Astrocyte (in vitro differentiated cells and primary cell): ENCODE data around the gene COX19. TPM values are rescaled to one million over a fixed set of nuclear protein-coding genes. Genes with fewer than 3 reads are reported as not detected.

Source experiments
- DNase-seq: peaks from one replicate; pipeline ENCODE4 v3.0.0-alpha.2; 2010; ENCODE audit warnings: low read depth
- FAIRE-seq: peaks from 2 replicates; lab custom pipeline; 2011; peaks lifted over from hg19 to GRCh38; lab: Jason Lieb, UNC
- H2AFZ ChIP-seq: 2 replicates; pipeline ENCODE4 v1.6.0; 2012; ENCODE audit warnings: low read depth, low read length, inconsistent platforms
- H3K27ac ChIP-seq: 2 replicates; pipeline ENCODE4 v1.5.1; 2011; ENCODE audit warnings: low read depth, low read length, inconsistent platforms
- H3K27me3 ChIP-seq: 2 replicates; pipeline ENCODE4 v1.6.0; 2011; ENCODE audit warnings: low read length, inconsistent platforms; ENCODE audit not compliant: insufficient read depth
- H3K36me3 ChIP-seq: 2 replicates; pipeline ENCODE4 v1.5.1; 2011; ENCODE audit warnings: low read length, inconsistent platforms; ENCODE audit not compliant: insufficient read depth
- H3K4me1 ChIP-seq: 2 replicates; pipeline ENCODE4 v1.5.1; 2011; ENCODE audit warnings: low read length, inconsistent platforms; ENCODE audit not compliant: insufficient read depth
- H3K4me2 ChIP-seq: 2 replicates; pipeline ENCODE4 v1.6.0; 2012; ENCODE audit warnings: low read length, inconsistent platforms
- H3K4me3 ChIP-seq: 2 replicates; pipeline ENCODE4 v1.5.1; 2011; ENCODE audit warnings: low read depth, mild to moderate bottlenecking, low read length, inconsistent platforms; ENCODE audit not compliant: insufficient read depth
- H3K79me2 ChIP-seq: 2 replicates; pipeline ENCODE4 v1.6.0; 2012; ENCODE audit warnings: mild to moderate bottlenecking, low read length, inconsistent platforms; ENCODE audit not compliant: insufficient read depth
- H3K9ac ChIP-seq: 2 replicates; pipeline ENCODE4 v1.6.0; 2012; ENCODE audit warnings: mild to moderate bottlenecking, low read length, inconsistent platforms
- H3K9me3 ChIP-seq: 2 replicates; pipeline ENCODE4 v1.5.1; 2012; ENCODE audit warnings: low read depth, mild to moderate bottlenecking, low read length, inconsistent platforms; ENCODE audit not compliant: insufficient read depth
- H4K20me1 ChIP-seq: 2 replicates; pipeline ENCODE4 v1.6.0; 2012; ENCODE audit warnings: low read length, inconsistent platforms; ENCODE audit not compliant: insufficient read depth
- H3K27ac Mint-ChIP-seq: one replicate; pipeline ENCODE4 v1.8.0; 2021; ENCODE audit warnings: mild to moderate bottlenecking, mixed read lengths; ENCODE audit not compliant: unreplicated experiment
- H3K27me3 Mint-ChIP-seq: one replicate; pipeline ENCODE4 v1.8.0; 2021; ENCODE audit warnings: low read depth, mixed read lengths; ENCODE audit not compliant: unreplicated experiment
- H3K36me3 Mint-ChIP-seq: one replicate; pipeline ENCODE4 v1.8.0; 2021; ENCODE audit warnings: low read depth, mixed read lengths; ENCODE audit not compliant: unreplicated experiment
- H3K4me1 Mint-ChIP-seq: one replicate; pipeline ENCODE4 v1.8.0; 2021; ENCODE audit warnings: low read depth, mixed read lengths; ENCODE audit not compliant: unreplicated experiment
- H3K4me3 Mint-ChIP-seq: one replicate; pipeline ENCODE4 v1.8.0; 2021; ENCODE audit warnings: mild to moderate bottlenecking, moderate library complexity, mixed read lengths; ENCODE audit not compliant: unreplicated experiment
- H3K9me3 Mint-ChIP-seq: one replicate; pipeline ENCODE4 v1.8.0; 2021; ENCODE audit warnings: mild to moderate bottlenecking, mixed read lengths; ENCODE audit not compliant: unreplicated experiment
- EZH2 ChIP-seq: IDR thresholded peaks from 2 replicates; pipeline ENCODE4 v1.6.1; 2012; ENCODE audit warnings: mild to moderate bottlenecking, low read length, inconsistent platforms; ENCODE audit not compliant: insufficient read depth
- total RNA-seq: library from RNA; stranded (reverse); gene quantifications from 2 replicates; pipeline ENCODE4 v1.2.1, GENCODE V29; 2021
- TF ChIP-seq, protein P1 (sequence below): IDR thresholded peaks from 2 replicates; pipeline ENCODE4 v1.5.1; 2011; ENCODE audit warnings: low read depth, mild to moderate bottlenecking, inconsistent platforms, low read length, moderate library complexity; ENCODE audit not compliant: insufficient read depth

Gene COX19
- total RNA-seq, 1 donor from 2014 or later = 13.4 TPM

GRCh38 chr7:975702-976473 lies 539 bp upstream of the COX19 start:
- Histone ChIP-seq H3K9me3 (no peaks in the 10 kb centered on the region), H3K36me3 (peaks cover 15% of the 10 kb centered on the region), H3K27me3 (no peaks in the 10 kb centered on the region), H3K9ac (peak overlapping the region; percentile 66), H3K4me1 (peaks cover 8% of the 10 kb centered on the region), H3K27ac (no peak overlapping the region), H2AFZ (peak overlapping the region; percentile 87), H3K79me2 (peaks cover 43% of the 10 kb centered on the region), H4K20me1 (peaks cover 34% of the 10 kb centered on the region), H3K4me2 (peak overlapping the region; percentile 91), H3K4me3 (peak overlapping the region; percentile 51)
- peaks cover 8% of the 10 kb centered on the region for H3K4me1 Mint-ChIP-seq
- DNase-seq (no peak), FAIRE-seq (no peak)
- H3K27me3 Mint-ChIP-seq = no peaks in the 10 kb centered on the region
- H3K27ac Mint-ChIP-seq = no peak overlapping the region
- H3K36me3 Mint-ChIP-seq = peaks cover 2% of the 10 kb centered on the region
- no peaks in the 10 kb centered on the region for H3K9me3 Mint-ChIP-seq
- peak overlapping the region; percentile 70 for H3K4me3 Mint-ChIP-seq
- TF ChIP-seq, protein P1, sequence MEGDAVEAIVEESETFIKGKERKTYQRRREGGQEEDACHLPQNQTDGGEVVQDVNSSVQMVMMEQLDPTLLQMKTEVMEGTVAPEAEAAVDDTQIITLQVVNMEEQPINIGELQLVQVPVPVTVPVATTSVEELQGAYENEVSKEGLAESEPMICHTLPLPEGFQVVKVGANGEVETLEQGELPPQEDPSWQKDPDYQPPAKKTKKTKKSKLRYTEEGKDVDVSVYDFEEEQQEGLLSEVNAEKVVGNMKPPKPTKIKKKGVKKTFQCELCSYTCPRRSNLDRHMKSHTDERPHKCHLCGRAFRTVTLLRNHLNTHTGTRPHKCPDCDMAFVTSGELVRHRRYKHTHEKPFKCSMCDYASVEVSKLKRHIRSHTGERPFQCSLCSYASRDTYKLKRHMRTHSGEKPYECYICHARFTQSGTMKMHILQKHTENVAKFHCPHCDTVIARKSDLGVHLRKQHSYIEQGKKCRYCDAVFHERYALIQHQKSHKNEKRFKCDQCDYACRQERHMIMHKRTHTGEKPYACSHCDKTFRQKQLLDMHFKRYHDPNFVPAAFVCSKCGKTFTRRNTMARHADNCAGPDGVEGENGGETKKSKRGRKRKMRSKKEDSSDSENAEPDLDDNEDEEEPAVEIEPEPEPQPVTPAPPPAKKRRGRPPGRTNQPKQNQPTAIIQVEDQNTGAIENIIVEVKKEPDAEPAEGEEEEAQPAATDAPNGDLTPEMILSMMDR = no peak
- no peak for TF ChIP-seq EZH2

DNA sequence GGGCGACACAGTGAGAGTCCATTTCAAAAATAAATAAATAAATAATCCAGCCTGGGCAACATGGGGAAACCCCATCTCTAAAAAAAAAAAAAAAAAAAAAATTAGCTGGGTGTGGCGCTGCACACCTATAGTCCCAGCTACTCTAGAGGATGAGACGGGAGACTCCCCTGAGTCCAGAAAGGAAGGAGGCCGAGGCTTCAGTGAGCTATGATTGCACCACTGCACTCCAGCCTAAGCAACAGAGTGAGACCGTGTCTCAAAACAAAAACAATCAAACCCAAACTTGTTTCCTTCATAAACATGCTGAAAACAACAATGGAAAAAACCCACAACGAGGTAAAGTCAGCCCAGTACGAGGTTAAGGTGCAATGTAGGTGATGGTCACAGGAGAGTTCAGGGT lies 1.2 kb downstream of the COX19 start:
- H3K4me1 ChIP-seq = peaks cover 8% of the 10 kb centered on the region
- no peaks in the 10 kb centered on the region for H3K9me3 ChIP-seq
- peaks cover 49% of the 10 kb centered on the region for H4K20me1 ChIP-seq
- Mint-ChIP-seq H3K4me3 (peak overlapping the region; percentile 96), H3K27ac (peak overlapping the region; percentile 94), H3K9me3 (no peaks in the 10 kb centered on the region), H3K27me3 (no peaks in the 10 kb centered on the region), H3K4me1 (peaks cover 8% of the 10 kb centered on the region), H3K36me3 (peaks cover 5% of the 10 kb centered on the region)
- peak overlapping the region; percentile 91 for H3K4me2 ChIP-seq
- peak overlapping the region; percentile 94 for H3K4me3 ChIP-seq
- H3K36me3 ChIP-seq = peaks cover 15% of the 10 kb centered on the region
- TF ChIP-seq EZH2 = no peak
- TF ChIP-seq, protein P1 = no peak
- no peak overlapping the region for H2AFZ ChIP-seq
- no peak overlapping the region for H3K27ac ChIP-seq
- DNase-seq (no peak), FAIRE-seq (no peak)
- H3K9ac ChIP-seq = peak overlapping the region; percentile 98
- no peaks in the 10 kb centered on the region for H3K27me3 ChIP-seq
- H3K79me2 ChIP-seq = peaks cover 60% of the 10 kb centered on the region

- Mint-ChIP-seq H3K27me3 (no peaks in the 10 kb centered on the region), H3K4me3 (peak overlapping the region; percentile 96), H3K9me3 (no peaks in the 10 kb centered on the region), H3K27ac (no peak overlapping the region), H3K36me3 (peaks cover 7% of the 10 kb centered on the region), H3K4me1 (peaks cover 8% of the 10 kb centered on the region)
- DNase-seq = no peak
- peaks cover 8% of the 10 kb centered on the region for H3K4me1 ChIP-seq
- peaks cover 22% of the 10 kb centered on the region for H3K36me3 ChIP-seq
- no peak overlapping the region for H3K4me3 ChIP-seq
- no peaks in the 10 kb centered on the region for H3K9me3 ChIP-seq
- no peaks in the 10 kb centered on the region for H3K27me3 ChIP-seq
- H4K20me1 ChIP-seq = peaks cover 54% of the 10 kb centered on the region
- no peak for FAIRE-seq
- no peak for TF ChIP-seq EZH2
- TF ChIP-seq, protein P1 = no peak
- no peak overlapping the region for H3K4me2 ChIP-seq
- H3K79me2 ChIP-seq = peaks cover 60% of the 10 kb centered on the region
- H2AFZ ChIP-seq = no peak overlapping the region
- no peak overlapping the region for H3K9ac ChIP-seq
- H3K27ac ChIP-seq = no peak overlapping the region
Observed at GRCh38 chr7:973312-973711, 2.0 kb downstream of the COX19 start.
